NOMO-1 treated with DMSO at 0.1 percent for 48 hours (cell line): Measurements from ENCODE around the gene CNPY2.

Experiments used
- DNase-seq: peaks from one replicate; lab custom pipeline; 2025; ENCODE audit not compliant: unreplicated experiment; lab: John Stamatoyannopoulos, UW

Gene CNPY2

GRCh38 chr12:56260380-56260779 is 55.4 kb downstream of the CNPY2 start:
- no peak for DNase-seq
